H1 (cell line): ENCODE measurements around the gene RAD51B.

Experiments
- CTCF ChIP-seq, 3 experiments: IDR thresholded peaks; 1 replicate in 2 of 3; 2 replicates in 1 of 3; pipeline versions ENCODE4 v1.5.1 to v1.6.1; 2011; ENCODE audit warnings: low read length in 3 of 3, mild to moderate bottlenecking in 3 of 3, inconsistent platforms in 2 of 3, low read depth in 1 of 3, moderate library complexity in 1 of 3; ENCODE audit not compliant: insufficient read depth in 1 of 3; ENCODE audit errors: control extremely low read depth in 1 of 3
- E2F6 ChIP-seq: IDR thresholded peaks from 2 replicates; pipeline ENCODE4 v1.6.1; 2012; ENCODE audit warnings: inconsistent platforms
- EZH2 ChIP-seq: fragments of 200-600 bp; sonication (generic); IDR thresholded peaks from 2 replicates; pipeline ENCODE4 v1.7.1; 2012; ENCODE audit warnings: low read depth, mild to moderate bottlenecking, moderate library complexity, low read length, inconsistent platforms; ENCODE audit not compliant: severe bottlenecking
- JUND ChIP-seq: IDR thresholded peaks from 2 replicates; pipeline ENCODE4 v1.6.1; 2011; ENCODE audit warnings: mild to moderate bottlenecking, improper control_type of control experiment, low read length
- KDM5A ChIP-seq: fragments of 200-600 bp; IDR thresholded peaks from 2 replicates; pipeline ENCODE4 v1.7.1; 2012; ENCODE audit warnings: mild to moderate bottlenecking, low read length, inconsistent platforms, mixed read lengths
- POLR2A ChIP-seq, 2 experiments: IDR thresholded peaks; 1 replicate in 1 of 2; 2 replicates in 1 of 2; pipeline ENCODE4 v1.6.1; 2011; ENCODE audit warnings: low read depth in 2 of 2, low read length in 2 of 2, mild to moderate bottlenecking in 2 of 2; ENCODE audit errors: control extremely low read depth in 1 of 2
- RAD21 ChIP-seq, 2 experiments: IDR thresholded peaks in 1 of 2; conservative IDR thresholded peaks in 1 of 2; 2 replicates each; pipeline ENCODE4 v1.6.1; 2011; ENCODE audit warnings: low read depth in 2 of 2, low read length in 2 of 2, improper control_type of control experiment in 1 of 2, inconsistent platforms in 1 of 2, mild to moderate bottlenecking in 1 of 2, moderate library complexity in 1 of 2
- SRF ChIP-seq: IDR thresholded peaks from 2 replicates; pipeline ENCODE4 v1.6.1; 2011; ENCODE audit warnings: mild to moderate bottlenecking, low read depth, low read length, moderate library complexity
- SUZ12 ChIP-seq: fragments of 200-600 bp; sonication (generic); IDR thresholded peaks from 2 replicates; pipeline ENCODE4 v1.6.1; 2012; ENCODE audit warnings: mild to moderate bottlenecking, inconsistent platforms, low read length, moderate library complexity, mixed read lengths
- TAF1 ChIP-seq: IDR thresholded peaks from 2 replicates; pipeline ENCODE4 v1.6.1; 2011; ENCODE audit warnings: mild to moderate bottlenecking, low read depth, low read length

GRCh38 chr14:68772761-68773381, 953.3 kb downstream of the RAD51B start:
- TF ChIP-seq E2F6 (no peak), SUZ12 (no peak), CTCF (IDR thresholded peaks at IDR 0.05; ENCODE audit: control extremely low read depth in 1 of 3, insufficient read depth in 1 of 3, low read depth in 1 of 3, low read length in 3 of 3) (no peak), RAD21 (IDR thresholded peaks at IDR 0.05 in 1 of 2, conservative IDR thresholded peaks at IDR 0.05 in 1 of 2; ENCODE audit: low read depth in 2 of 2, low read length in 2 of 2) (no peak), EZH2 (no peak), TAF1 (no peak), POLR2A (IDR thresholded peaks at IDR 0.05; ENCODE audit: control extremely low read depth in 1 of 2, low read depth in 2 of 2, low read length in 2 of 2) (no peak), KDM5A (no peak), JUND (no peak), SRF (no peak)
